GM19452 (cell line): ENCODE results near the gene CACNA1C.

Source experiments
- ATAC-seq: cut with Tn5 transposase; IDR thresholded peaks from one replicate; pipeline ENCODE4 v1.9.1; 2021; ENCODE audit not compliant: unreplicated experiment

The CACNA1C gene

GRCh38 chr12:2229661-2230539, 177.1 kb downstream of the CACNA1C start:
- no peak for ATAC-seq

GRCh38 chr12:2231011-2231595, 178.3 kb downstream of the CACNA1C start:
- ATAC-seq, result no peak

- no peak for ATAC-seq
These were observed 179.2 kb downstream of the CACNA1C start for GRCh38 chr12:2231956-2232355.

- ATAC-seq, result no peak
These were observed 180.2 kb downstream of the CACNA1C start for GRCh38 chr12:2233034-2233433.

- ATAC-seq, result no peak
These were observed 181.3 kb downstream of the CACNA1C start for GRCh38 chr12:2234091-2234490.

- ATAC-seq, result no peak
These were observed 182.0 kb downstream of the CACNA1C start for GRCh38 chr12:2234646-2235350.

GRCh38 chr12:2236506-2237294, 183.9 kb downstream of the CACNA1C start:
- ATAC-seq, result no peak

GRCh38 chr12:2238111-2238510, 185.3 kb downstream of the CACNA1C start:
- ATAC-seq, result no peak

GRCh38 chr12:2239381-2239871, 186.6 kb downstream of the CACNA1C start:
- no peak for ATAC-seq

GRCh38 chr12:2240390-2240789, 187.6 kb downstream of the CACNA1C start:
- no peak for ATAC-seq

GRCh38 chr12:2240984-2241383, 188.2 kb downstream of the CACNA1C start:
- ATAC-seq, result no peak

- ATAC-seq, result no peak
These were observed 189.4 kb downstream of the CACNA1C start for GRCh38 chr12:2242216-2242615.

- no peak for ATAC-seq
These were observed 190.0 kb downstream of the CACNA1C start for GRCh38 chr12:2242816-2243215.

- no peak for ATAC-seq
These were observed 190.5 kb downstream of the CACNA1C start for GRCh38 chr12:2243275-2243674.

GRCh38 chr12:2244013-2244861, 191.4 kb downstream of the CACNA1C start:
- ATAC-seq, result no peak

GRCh38 chr12:2246358-2246757, 193.6 kb downstream of the CACNA1C start:
- no peak for ATAC-seq

- ATAC-seq, result no peak
These were observed 194.3 kb downstream of the CACNA1C start for GRCh38 chr12:2247120-2247519.

- ATAC-seq, result no peak
These were observed 194.8 kb downstream of the CACNA1C start for GRCh38 chr12:2247596-2247995.

- ATAC-seq, result no peak
These were observed 195.5 kb downstream of the CACNA1C start for GRCh38 chr12:2248087-2248900.
